HEK293T (cell line): Measurements from ENCODE around the gene ATF3.

Experiments
- ELF4 ChIP-seq: fragments of 450-650 bp; IDR thresholded peaks from 2 replicates; pipeline ENCODE4 v1.6.1; 2017; ENCODE audit warnings: antibody characterized with exemption
- FOXM1 ChIP-seq: fragments of 450-650 bp; IDR thresholded peaks from 2 replicates; pipeline ENCODE4 v1.6.1; 2017; ENCODE audit warnings: mild to moderate bottlenecking, borderline replicate concordance
- HDGF ChIP-seq: fragments of 450-650 bp; IDR thresholded peaks from 2 replicates; pipeline ENCODE4 v1.6.1; 2017; ENCODE audit warnings: antibody characterized with exemption, borderline replicate concordance
- LEF1 ChIP-seq: fragments of 450-650 bp; IDR thresholded peaks from 2 replicates; pipeline ENCODE4 v1.6.1; 2017; ENCODE audit warnings: mild to moderate bottlenecking, borderline replicate concordance
- NFRKB ChIP-seq: fragments of 450-650 bp; IDR thresholded peaks from 2 replicates; pipeline ENCODE4 v1.6.1; 2016; ENCODE audit warnings: mild to moderate bottlenecking, moderate library complexity
- SP1 ChIP-seq: fragments of 450-650 bp; IDR thresholded peaks from 2 replicates; pipeline ENCODE4 v1.6.1; 2017
- TARDBP ChIP-seq: fragments of 450-650 bp; IDR thresholded peaks from 2 replicates; pipeline ENCODE4 v1.6.1; 2016

DNA sequence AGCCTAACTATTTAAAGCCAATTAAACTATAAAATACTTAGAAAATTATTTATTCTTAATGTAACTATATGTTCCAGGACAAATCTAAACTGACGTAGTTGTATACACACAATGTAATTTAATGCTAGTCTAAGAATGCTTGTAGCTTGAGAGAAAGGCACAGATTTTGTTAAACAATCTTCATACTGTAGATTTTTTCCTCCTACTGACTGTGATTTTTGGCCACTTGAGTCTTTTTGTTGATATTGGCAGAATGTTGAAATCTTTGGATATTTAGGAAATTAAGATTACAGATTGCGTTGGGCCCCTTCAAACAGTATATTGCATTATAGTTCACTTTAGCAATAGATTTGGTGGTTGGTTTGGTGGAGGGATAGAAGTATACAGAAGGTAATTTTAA lies 40.5 kb downstream of the ATF3 start:
- no peak for TF ChIP-seq HDGF
- no peak for TF ChIP-seq TARDBP
- no peak for TF ChIP-seq SP1
- no peak for TF ChIP-seq ELF4
- TF ChIP-seq LEF1: no peak
- TF ChIP-seq FOXM1: no peak
- TF ChIP-seq NFRKB: no peak
